ENCODE data around the gene MYADML2.

GRCh38 chr17:81910840-81911276 lies 36.2 kb downstream of the MYADML2 start:
- TF ChIP-seq GATA2 (IDR thresholded peaks at IDR 0.05; ENCODE audit: low read depth, low read length) (no peak), GATA3 (IDR thresholded peaks at IDR 0.05; ENCODE audit: low read depth, low read length) (no peak)

Data from SH-SY5Y (cell line).